ENCODE data around the gene SECISBP2.

DNA sequence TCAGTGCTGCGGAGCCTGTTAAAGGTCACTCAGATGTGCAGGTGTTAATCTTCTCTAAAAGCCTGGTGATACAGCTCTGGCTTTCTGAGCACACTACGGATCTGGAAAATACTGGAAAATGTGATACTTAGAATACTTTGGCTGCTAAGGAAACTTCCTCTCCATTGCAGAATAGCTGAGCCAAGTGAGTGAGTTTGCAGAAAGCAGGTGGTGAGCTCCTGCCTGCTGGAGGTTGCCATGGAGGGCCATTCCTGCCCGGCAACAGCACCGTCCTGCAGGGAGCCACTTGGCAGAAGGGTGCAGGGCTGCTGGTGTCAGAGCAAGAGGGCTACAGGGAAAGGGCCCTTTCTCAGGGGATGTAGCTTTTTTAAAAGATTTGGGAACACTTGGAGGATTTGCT lies 40.7 kb downstream of the SECISBP2 start:
- TF ChIP-seq CTCF (IDR thresholded peaks at IDR 0.05) (no peak), EP300 (IDR thresholded peaks at IDR 0.05) (no peak)

Data from ovary (tissue), 3 donors.